BJ (cell line): ENCODE results near the gene HRH1. TPM values are rescaled to one million over a fixed set of nuclear protein-coding genes. Genes with fewer than 3 reads are reported as not detected.

Experiments
- CTCF ChIA-PET: fragments of 350-600 bp; formaldehyde crosslinking; extraction: SDS; loops from one replicate; lab custom pipeline; 2021; ENCODE audit warnings: antibody characterized with exemption, inconsistent platforms; lab: Yijun Ruan, JAX
- POLR2A ChIA-PET: fragments of 300-600 bp; sonication (Branson Sonifier 250); formaldehyde crosslinking; extraction: SDS; loops from one replicate; lab custom pipeline; 2021; ENCODE audit warnings: antibody characterized with exemption; lab: Charles Lee
- DNase-seq: peaks from one replicate; pipeline ENCODE4 v3.0.0-alpha.2; 2011; ENCODE audit warnings: low read depth
- H3K27me3 ChIP-seq: 2 replicates; pipeline ENCODE4 v1.6.0; 2011; ENCODE audit warnings: low read length; ENCODE audit not compliant: control insufficient read depth, insufficient read depth
- H3K36me3 ChIP-seq: 2 replicates; pipeline ENCODE4 v1.5.1; 2011; ENCODE audit warnings: low read length; ENCODE audit not compliant: control insufficient read depth, insufficient read depth
- H3K4me3 ChIP-seq: 2 replicates; pipeline ENCODE4 v1.5.1; 2011; ENCODE audit warnings: low read depth, mild to moderate bottlenecking, control low read depth, low read length
- polyA plus RNA-seq: library from polyadenylated mRNA; depleted of rRNA; stranded (reverse); fragments of >200 nt; gene quantifications from 2 replicates; pipeline ENCODE4 v1.2.3, GENCODE V29; 2011
- TF ChIP-seq, protein P1 (sequence below): IDR thresholded peaks from 2 replicates; pipeline ENCODE4 v1.5.1; 2011; ENCODE audit warnings: low read depth, mild to moderate bottlenecking, control low read depth, inconsistent platforms, low read length, moderate library complexity; ENCODE audit not compliant: insufficient read depth

Gene HRH1
- polyA plus RNA-seq, 1 experiment, result 8.8 TPM

GRCh38 chr3:11302444-11302843, 148.2 kb downstream of the HRH1 start:
- no peak overlapping the region for H3K4me3 ChIP-seq
- H3K36me3 ChIP-seq, result peaks cover 5% of the 10 kb centered on the region
- no peak for DNase-seq
- ChIA-PET CTCF (interaction anchor here (1.4 kb wide), 1 partner anchor 147 kb away, joined by 5 read pairs; no protein-coding TSS in a partner anchor), POLR2A (no interaction called here)
- H3K27me3 ChIP-seq, result no peaks in the 10 kb centered on the region
- TF ChIP-seq, protein P1, sequence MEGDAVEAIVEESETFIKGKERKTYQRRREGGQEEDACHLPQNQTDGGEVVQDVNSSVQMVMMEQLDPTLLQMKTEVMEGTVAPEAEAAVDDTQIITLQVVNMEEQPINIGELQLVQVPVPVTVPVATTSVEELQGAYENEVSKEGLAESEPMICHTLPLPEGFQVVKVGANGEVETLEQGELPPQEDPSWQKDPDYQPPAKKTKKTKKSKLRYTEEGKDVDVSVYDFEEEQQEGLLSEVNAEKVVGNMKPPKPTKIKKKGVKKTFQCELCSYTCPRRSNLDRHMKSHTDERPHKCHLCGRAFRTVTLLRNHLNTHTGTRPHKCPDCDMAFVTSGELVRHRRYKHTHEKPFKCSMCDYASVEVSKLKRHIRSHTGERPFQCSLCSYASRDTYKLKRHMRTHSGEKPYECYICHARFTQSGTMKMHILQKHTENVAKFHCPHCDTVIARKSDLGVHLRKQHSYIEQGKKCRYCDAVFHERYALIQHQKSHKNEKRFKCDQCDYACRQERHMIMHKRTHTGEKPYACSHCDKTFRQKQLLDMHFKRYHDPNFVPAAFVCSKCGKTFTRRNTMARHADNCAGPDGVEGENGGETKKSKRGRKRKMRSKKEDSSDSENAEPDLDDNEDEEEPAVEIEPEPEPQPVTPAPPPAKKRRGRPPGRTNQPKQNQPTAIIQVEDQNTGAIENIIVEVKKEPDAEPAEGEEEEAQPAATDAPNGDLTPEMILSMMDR, result no peak

GRCh38 chr3:11304175-11304574, 149.9 kb downstream of the HRH1 start:
- H3K4me3 ChIP-seq, result no peak overlapping the region
- TF ChIP-seq, protein P1, result no peak
- POLR2A ChIA-PET, result no interaction called here
- peaks cover 15% of the 10 kb centered on the region for H3K36me3 ChIP-seq
- H3K27me3 ChIP-seq, result no peaks in the 10 kb centered on the region
- CTCF ChIA-PET, result interaction anchor here (0.6 to 1.1 kb wide), 3 partner anchors 9 to 14 kb away, joined by 3 read pairs; no protein-coding TSS in a partner anchor
- no peak for DNase-seq

GRCh38 chr3:11305509-11305908, 151.2 kb downstream of the HRH1 start:
- ChIA-PET POLR2A (no interaction called here), CTCF (interaction anchor here (1.5 kb wide), 1 partner anchor 150 kb away, joined by 5 read pairs; the partner anchor contains the start of gene HRH1)
- H3K4me3 ChIP-seq, result no peak overlapping the region
- TF ChIP-seq, protein P1, result no peak
- DNase-seq, result no peak
- H3K27me3 ChIP-seq, result no peaks in the 10 kb centered on the region
- H3K36me3 ChIP-seq, result peaks cover 15% of the 10 kb centered on the region

- no peak overlapping the region for H3K4me3 ChIP-seq
- TF ChIP-seq, protein P1, result no peak
- no peaks in the 10 kb centered on the region for H3K27me3 ChIP-seq
- CTCF ChIA-PET, result interaction anchor here (0.9 to 1.7 kb wide), 3 partner anchors 9 to 152 kb away, joined by 3 to 5 read pairs (median 5); partner anchors contain the start of gene HRH1
- DNase-seq, result no peak
- POLR2A ChIA-PET, result no interaction called here
- H3K36me3 ChIP-seq, result peaks cover 15% of the 10 kb centered on the region
Measured at GRCh38 chr3:11306817-11307589, 152.7 kb downstream of the HRH1 start.

DNA sequence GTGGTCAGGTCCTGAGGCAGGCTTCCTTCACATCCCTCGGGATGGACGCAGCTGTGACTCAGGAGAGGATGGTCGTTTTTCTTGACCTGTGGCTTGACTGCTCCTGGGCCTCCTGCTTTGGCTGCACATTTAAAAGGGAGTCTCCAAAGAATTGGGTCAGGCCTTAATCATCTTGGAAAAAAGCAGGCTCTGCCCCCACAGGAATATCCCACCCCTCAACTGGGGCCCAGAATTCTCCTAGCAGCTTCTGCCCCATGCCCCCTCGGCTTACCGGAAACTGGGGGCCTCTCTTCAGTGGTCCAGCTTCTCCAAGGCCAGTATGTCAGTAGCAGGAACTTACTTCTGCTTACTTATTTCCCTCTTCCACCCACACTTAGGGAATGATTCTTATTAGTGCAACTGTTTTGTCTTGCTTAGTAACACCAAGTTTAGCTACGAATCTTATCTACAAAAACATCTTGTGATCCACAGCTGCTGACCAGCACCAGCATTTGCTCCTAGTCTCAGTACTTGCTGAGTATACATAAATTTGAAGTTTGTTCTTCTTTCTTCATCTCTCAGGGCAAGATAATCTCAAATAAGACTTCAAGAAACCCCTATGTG, 153.6 kb downstream of the HRH1 start:
- DNase-seq, result no peak
- POLR2A ChIA-PET, result no interaction called here
- Histone ChIP-seq H3K36me3 (peaks cover 17% of the 10 kb centered on the region), H3K4me3 (no peak overlapping the region), H3K27me3 (no peaks in the 10 kb centered on the region)
- TF ChIP-seq, protein P1, result no peak
- CTCF ChIA-PET, result interaction anchor here (0.8 to 1.7 kb wide), 2 partner anchors 25 to 153 kb away, joined by 3 to 5 read pairs; no protein-coding TSS in a partner anchor
